GM12878 (cell line): ENCODE results near the gene EMID1.

Experiments used
- EZH2 ChIP-seq: IDR thresholded peaks from 2 replicates; pipeline ENCODE4 v1.6.1; 2012; ENCODE audit warnings: low read depth, mild to moderate bottlenecking, control low read depth, inconsistent platforms, low read length, borderline replicate concordance; ENCODE audit not compliant: control insufficient read depth
- TF ChIP-seq, protein P1 (sequence below), 3 experiments: IDR thresholded peaks in 2 of 3; conservative IDR thresholded peaks in 1 of 3; 2 replicates each; pipeline ENCODE4 v1.5.1; 2011; ENCODE audit warnings: low read depth in 3 of 3, low read length in 3 of 3, mild to moderate bottlenecking in 3 of 3, control low read depth in 2 of 3, moderate library complexity in 2 of 3, inconsistent platforms in 1 of 3, mixed read lengths in 1 of 3; ENCODE audit not compliant: control insufficient read depth in 2 of 3, insufficient read depth in 1 of 3; ENCODE audit errors: extremely low read depth in 1 of 3
- TF ChIP-seq, protein P2 (sequence below): IDR thresholded peaks from 2 replicates; pipeline ENCODE4 v1.6.1; 2012; ENCODE audit warnings: low read depth, low read length, improper control_type of control experiment

DNA sequence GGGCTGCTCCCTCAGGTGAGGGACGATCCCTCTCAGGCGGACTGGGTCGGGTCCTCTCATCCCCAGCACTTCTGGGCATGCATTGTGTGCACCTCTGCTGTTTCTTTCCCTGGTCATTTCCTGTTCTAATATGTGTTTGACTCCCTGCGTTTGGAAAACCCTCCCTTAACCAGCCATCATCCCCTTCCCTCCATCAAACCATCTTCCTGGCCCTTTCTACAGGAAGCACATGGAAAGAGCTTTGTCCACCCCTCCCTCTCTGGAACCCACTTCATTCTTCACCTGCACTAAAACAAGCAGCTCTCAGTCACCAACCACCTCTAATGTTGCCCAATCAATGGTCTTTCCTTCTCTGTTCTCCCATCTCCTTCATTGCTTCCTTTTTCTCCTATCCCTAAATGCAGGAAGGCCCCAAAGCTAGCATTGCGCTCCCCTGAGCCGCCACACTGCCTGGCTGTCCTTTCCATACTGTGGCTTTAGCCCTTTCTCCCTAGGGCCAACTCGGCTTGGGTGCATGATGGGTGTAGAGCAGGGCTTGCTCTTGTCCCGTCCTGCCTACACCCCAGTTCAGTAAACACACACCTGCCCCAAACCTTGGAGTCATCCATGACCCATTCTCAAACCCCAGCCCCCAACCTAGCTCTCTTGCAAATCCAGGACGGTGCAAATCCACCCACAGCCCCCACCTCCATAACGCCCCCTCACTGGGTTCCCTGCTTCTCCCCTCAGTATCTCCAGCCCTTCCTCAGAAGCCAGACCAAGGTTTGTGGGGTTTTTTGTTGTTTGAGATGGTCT lies 95.3 kb downstream of the EMID1 start:
- TF ChIP-seq EZH2 = no peak
- TF ChIP-seq, protein P1, sequence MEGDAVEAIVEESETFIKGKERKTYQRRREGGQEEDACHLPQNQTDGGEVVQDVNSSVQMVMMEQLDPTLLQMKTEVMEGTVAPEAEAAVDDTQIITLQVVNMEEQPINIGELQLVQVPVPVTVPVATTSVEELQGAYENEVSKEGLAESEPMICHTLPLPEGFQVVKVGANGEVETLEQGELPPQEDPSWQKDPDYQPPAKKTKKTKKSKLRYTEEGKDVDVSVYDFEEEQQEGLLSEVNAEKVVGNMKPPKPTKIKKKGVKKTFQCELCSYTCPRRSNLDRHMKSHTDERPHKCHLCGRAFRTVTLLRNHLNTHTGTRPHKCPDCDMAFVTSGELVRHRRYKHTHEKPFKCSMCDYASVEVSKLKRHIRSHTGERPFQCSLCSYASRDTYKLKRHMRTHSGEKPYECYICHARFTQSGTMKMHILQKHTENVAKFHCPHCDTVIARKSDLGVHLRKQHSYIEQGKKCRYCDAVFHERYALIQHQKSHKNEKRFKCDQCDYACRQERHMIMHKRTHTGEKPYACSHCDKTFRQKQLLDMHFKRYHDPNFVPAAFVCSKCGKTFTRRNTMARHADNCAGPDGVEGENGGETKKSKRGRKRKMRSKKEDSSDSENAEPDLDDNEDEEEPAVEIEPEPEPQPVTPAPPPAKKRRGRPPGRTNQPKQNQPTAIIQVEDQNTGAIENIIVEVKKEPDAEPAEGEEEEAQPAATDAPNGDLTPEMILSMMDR (IDR thresholded peaks at IDR 0.05 in 2 of 3, conservative IDR thresholded peaks at IDR 0.05 in 1 of 3; ENCODE audit: control insufficient read depth in 2 of 3, extremely low read depth in 1 of 3, insufficient read depth in 1 of 3, low read depth in 3 of 3, low read length in 3 of 3) = no peak
- TF ChIP-seq, protein P2, sequence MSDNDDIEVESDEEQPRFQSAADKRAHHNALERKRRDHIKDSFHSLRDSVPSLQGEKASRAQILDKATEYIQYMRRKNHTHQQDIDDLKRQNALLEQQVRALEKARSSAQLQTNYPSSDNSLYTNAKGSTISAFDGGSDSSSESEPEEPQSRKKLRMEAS = no peak
